Measurements from ENCODE around the gene PDE6G. TPM values are rescaled to one million over a fixed set of nuclear protein-coding genes. Genes with fewer than 3 reads are reported as not detected.
A peak's percentile ranks its signal among the peaks of the same experiment; 100 is the strongest.

PDE6G gene
- total RNA-seq = 0.40 TPM

- DNase-seq (ENCODE audit: low spot score) = no peak
- peak; percentile 6 for ATAC-seq
Observed at GRCh38 chr17:81656118-81656743, at the start of gene PDE6G. Gene PDE6G, minus strand, starts transcription at chr17:81656542. Its CDS starts 3,237 bp downstream, at chr17:81653305.

GRCh38 chr17:81705518-81706231 lies 49.3 kb upstream of the PDE6G start:
- DNase-seq (ENCODE audit: low spot score) (no peak), ATAC-seq (no peak)

- DNase-seq (ENCODE audit: low spot score) = no peak
Observed at GRCh38 chr17:81703747-81704654, 47.7 kb upstream of the PDE6G start.

GRCh38 chr17:81702934-81703746 lies 46.8 kb upstream of the PDE6G start, which contains the start of gene MRPL12:
Gene MRPL12, plus strand, starts transcription at chr17:81703367. Its CDS starts 135 bp downstream, at chr17:81703502.
- DNase-seq (ENCODE audit: low spot score) = peak; percentile 96
- ATAC-seq = peak; percentile 83

More at GRCh38 chr17:81703747-81704654, 47.7 kb upstream of the PDE6G start:
- peak; percentile 36 for ATAC-seq

- DNase-seq (ENCODE audit: low spot score) (no peak), ATAC-seq (no peak)
Observed at GRCh38 chr17:81701288-81702071, 45.1 kb upstream of the PDE6G start.

GRCh38 chr17:81700353-81701287 lies 44.3 kb upstream of the PDE6G start:
- DNase-seq (ENCODE audit: low spot score) (no peak), ATAC-seq (no peak)

GRCh38 chr17:81697261-81698044 lies 41.1 kb upstream of the PDE6G start:
- no peak for ATAC-seq
- no peak for DNase-seq (ENCODE audit: low spot score)

- no peak for ATAC-seq
- no peak for DNase-seq (ENCODE audit: low spot score)
Observed at GRCh38 chr17:81696218-81696941, 40.0 kb upstream of the PDE6G start.

- ATAC-seq = no peak
- no peak for DNase-seq (ENCODE audit: low spot score)
Observed at GRCh38 chr17:81695801-81696200, 39.5 kb upstream of the PDE6G start.

- ATAC-seq (peak; percentile 5), DNase-seq (ENCODE audit: low spot score) (no peak)
Observed at GRCh38 chr17:81695211-81695610, 38.9 kb upstream of the PDE6G start.

GRCh38 chr17:81694810-81695209 lies 38.5 kb upstream of the PDE6G start:
- ATAC-seq (no peak), DNase-seq (ENCODE audit: low spot score) (no peak)

- ATAC-seq (peak; percentile 6), DNase-seq (ENCODE audit: low spot score) (no peak)
Observed at GRCh38 chr17:81693509-81694210, 37.3 kb upstream of the PDE6G start.

GRCh38 chr17:81691608-81692007 lies 35.3 kb upstream of the PDE6G start:
- DNase-seq (ENCODE audit: low spot score) = no peak
- ATAC-seq = no peak

GRCh38 chr17:81691196-81691595 lies 34.9 kb upstream of the PDE6G start:
- ATAC-seq (no peak), DNase-seq (ENCODE audit: low spot score) (no peak)

GRCh38 chr17:81690549-81690948 lies 34.2 kb upstream of the PDE6G start:
- ATAC-seq (no peak), DNase-seq (ENCODE audit: low spot score) (no peak)

- no peak for DNase-seq (ENCODE audit: low spot score)
- no peak for ATAC-seq
Observed at GRCh38 chr17:81690066-81690465, 33.7 kb upstream of the PDE6G start.

Measured in left lobe of liver (tissue), 2 donors.